Activated T-helper 1 cell treated with anti-CD3 and anti-CD28 coated beads, Interleukin-2, amount 50 U/mL, for 16 hours (primary cell): Measurements from ENCODE around the gene ZFAND3.
"Not testable (repeated sequence)": the region's sequence is repeated elsewhere in the genome, so short reads cannot be mapped to it uniquely, and the experiment has no call there.

Source experiments
- DNase-seq, 2 donors: peaks; one replicate each; pipeline ENCODE4 v3.0.0-alpha.2; 2020; ENCODE audit warnings: low read depth in 1 of 2, low spot score in 1 of 2

ZFAND3 gene

DNA sequence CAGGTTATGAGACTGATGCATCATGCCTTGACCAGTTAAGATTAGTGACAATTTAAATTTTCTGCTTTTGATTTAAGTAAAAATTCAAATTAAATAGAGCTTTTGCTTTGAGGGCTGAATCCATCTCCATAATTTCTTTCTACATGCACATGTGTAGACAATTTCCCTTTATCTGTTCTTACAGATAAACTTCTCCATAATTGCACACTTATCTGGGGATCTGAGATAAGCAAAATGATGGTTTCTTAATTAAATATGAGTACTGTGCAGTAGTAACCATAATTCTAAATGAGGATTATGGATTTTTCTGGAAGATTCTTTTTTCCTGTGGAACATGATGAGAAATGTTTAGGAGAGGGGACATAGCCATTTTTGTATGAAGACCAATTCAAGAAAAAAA, 44.7 kb downstream of the ZFAND3 start:
- DNase-seq: no peak

DNA sequence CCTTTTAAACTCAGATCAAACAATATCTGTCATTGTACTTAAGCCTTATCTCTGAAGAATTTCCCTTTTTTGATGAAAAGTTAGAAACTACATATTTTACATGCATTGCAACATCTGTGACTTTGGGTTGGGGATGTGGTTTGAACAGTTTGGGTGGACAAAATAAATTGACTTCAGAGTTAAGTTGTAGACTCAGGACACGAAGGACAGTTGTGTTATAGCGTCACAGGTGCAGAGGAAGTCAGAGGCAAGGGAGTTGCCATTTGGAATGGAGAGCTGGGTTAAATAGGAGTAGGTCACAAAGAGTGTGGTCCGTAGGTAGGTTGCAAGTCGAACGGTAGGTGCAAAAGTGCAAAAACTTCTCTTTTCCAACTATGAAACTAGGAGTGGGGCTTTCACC, 46.0 kb downstream of the ZFAND3 start:
- no peak for DNase-seq

DNA sequence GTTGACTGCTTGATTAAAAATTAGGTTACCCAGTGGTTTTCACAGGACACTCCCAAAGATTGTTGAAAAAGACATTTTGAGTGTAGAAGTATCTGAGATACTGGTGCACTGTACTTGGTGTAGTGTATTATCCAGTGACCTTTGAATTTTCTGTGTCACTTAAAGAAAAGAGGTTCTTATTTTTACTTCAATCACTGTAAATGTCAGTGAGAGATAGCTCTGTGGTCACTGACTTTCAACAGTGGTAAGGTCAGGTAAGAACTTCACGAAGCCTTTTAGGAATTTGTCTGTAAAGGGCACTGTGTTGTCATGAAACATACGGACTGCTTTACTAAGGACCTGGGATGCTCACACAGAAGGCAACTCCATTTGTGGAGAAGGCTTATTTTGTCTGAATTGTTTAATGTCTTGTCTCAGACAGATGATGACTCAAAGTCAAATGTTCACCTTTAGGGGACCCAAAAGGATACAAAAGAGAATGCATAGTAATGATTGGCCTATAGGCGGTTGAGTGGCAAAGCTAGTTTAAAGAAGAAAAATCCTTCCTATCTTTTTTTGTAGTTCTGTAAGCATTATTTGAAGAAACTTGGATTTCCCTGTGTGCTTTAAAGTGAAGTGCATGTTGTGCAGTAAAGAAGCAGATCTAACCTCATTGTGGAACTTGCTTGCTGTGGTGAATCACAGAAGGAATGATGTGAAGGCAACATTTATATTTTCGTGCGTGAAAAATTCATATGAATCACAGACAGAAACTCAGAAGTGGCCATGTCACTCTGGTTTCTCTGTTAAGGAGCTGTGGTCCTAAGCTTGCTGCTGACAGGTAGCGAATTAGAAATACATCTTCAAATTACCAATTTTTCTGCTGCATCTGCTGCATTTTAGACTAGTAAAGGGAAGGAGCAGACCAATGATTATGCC, 47.3 kb downstream of the ZFAND3 start:
- no peak for DNase-seq

DNA sequence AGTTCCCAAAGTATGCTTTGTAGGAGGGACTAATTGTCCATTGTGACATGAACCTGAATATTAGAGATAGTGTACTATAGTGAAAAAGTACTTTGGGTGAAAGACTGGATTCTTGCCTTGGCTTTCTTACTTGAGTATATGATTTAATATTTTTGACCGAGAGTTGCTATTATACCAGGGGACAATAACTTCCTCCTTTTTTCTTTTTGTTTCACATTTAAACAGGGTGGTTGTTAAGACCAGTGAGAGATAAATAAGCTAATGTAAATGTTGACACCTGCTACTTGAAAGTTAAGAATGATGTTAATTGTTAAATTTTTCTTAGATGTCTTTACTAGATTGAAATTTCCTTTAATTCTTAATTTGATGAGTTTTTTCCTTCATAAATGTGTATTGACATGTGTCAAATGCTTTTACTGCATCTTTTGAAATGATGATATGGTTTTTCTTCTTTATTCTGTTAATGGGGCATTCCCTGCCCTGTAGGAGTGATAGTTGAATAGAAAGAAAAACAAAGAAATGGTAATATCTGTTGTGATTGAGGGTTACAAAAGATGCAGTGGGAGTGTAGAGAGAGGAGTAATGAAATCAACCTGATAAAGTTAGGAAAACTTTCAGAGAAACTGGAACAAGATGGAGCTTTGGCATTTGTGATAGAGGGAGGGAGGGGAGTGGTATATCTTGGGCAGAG, 48.4 kb downstream of the ZFAND3 start:
- no peak for DNase-seq

DNA sequence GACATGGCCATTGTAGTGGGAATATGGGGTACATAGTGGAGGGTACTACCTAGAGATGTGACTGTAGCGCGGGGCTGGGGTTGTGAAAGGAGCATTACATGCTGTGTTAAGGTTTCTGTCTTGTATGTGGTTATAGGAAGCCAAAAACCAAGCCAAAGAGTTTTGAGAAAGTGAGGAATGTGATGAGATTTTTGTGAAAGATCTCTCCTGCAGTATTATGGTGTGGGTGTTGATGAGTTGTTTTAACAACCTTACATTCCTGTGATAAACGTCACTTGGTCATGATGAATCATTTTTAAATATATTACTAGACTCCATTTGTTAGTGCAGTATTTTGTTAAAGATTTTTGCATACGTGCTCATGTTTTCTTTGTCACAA, 48.9 kb downstream of the ZFAND3 start:
- no peak for DNase-seq

DNA sequence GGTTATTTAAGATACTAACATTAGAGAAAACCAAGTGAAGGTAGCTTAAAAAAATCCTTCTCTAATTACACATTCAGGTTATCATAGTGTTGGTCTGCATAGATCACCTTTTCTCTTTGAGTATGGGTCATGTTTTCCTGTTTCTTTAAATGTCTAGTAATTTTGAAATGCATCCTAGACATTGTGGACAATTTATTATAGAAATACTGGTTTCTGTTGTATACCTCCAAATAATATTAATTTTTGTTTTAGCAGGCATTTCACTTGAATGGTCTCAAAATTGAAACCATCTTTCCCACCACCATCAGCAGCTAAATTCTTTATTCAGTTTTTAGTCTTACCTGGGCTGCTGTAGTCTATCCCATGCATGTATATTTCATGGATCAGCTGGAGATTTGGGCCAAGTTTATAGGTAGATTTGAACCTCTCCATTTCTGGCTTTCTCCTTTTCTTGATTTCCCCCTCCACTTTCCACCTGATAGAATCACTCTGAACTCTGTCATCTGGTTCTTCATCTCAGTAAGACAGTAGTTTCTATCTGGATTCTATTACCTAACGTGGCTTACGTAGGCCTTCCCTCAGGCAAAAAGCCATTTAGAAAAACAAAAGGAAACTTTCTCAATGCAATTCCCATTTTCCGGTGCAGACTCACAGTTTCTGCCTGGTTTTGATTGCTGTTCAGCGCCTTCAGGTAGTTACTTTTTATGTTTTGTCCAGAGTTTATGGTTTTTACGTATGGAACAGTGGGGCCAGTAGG, 52.3 kb downstream of the ZFAND3 start:
- DNase-seq: no peak

DNA sequence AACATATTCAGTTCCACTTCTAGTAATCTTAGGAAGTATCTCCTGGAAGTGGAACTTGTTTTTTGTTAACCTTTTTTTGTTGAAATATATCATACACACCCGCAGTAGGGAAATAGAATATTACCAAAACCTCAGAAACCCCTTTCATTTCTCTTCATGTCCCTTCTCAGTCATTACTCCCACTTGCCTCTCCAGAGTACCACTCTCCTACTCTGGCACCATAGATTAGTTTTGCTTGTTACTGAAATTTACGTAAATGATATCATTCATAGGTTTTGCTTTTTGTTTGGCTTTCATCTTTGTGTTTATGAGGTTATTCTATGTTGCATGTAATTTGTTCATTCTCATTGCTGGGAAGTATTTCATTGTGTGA, 52.8 kb downstream of the ZFAND3 start:
- DNase-seq: no peak

DNA sequence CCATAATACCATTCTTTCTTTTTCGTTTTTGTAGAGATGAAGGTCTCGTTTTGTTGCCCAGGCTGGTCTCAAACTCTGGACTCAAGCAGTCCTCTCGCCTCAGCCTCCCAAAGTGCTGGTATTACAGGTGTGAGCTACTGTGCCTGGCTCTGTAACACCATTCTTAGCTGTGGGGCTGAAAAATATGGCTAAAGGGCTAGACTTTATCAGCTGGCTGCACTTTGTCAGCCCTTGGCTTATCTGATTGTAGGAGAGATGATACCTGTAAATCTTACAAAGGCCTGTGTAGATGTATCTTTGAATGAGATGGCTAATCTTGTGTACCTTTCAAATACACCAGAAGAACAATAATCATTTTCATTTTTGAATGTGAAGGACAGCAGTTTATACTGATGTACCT, 55.2 kb downstream of the ZFAND3 start:
- no peak for DNase-seq

DNA sequence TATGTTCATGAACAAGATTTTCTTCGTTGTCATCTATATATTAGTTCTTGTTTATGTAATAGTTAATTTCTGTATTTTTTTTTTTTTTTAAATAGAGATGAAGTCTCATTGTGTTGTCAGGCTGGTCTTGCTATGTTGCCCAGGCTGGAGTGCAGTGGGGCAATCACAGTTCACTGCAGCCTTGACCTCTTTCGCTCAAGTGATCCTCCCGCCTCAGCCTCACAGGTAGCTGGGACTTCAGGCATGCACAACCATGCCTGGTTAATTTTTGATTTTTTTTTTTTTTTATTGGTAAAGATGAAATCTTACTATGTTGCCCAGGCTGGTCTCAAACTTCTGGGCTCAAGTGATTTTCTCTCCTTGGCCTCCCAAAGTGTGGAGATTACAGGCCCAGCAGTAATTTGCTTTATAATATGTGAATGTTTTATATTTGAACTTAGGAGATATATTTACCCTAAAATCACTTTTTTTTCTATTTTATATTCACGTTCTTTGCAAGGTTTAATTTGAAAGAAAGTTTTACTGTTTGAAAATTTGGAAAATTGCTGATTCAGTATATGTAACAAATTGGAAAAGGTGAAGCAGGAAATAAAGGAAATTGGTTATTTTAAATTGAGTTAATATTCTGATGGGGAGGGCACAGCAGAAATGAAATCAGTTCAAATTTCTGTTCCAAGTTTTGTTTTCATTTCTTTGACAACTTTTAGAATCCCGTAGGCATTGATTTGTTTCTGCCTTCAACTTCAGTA, 56.2 kb downstream of the ZFAND3 start:
- no peak for DNase-seq

DNA sequence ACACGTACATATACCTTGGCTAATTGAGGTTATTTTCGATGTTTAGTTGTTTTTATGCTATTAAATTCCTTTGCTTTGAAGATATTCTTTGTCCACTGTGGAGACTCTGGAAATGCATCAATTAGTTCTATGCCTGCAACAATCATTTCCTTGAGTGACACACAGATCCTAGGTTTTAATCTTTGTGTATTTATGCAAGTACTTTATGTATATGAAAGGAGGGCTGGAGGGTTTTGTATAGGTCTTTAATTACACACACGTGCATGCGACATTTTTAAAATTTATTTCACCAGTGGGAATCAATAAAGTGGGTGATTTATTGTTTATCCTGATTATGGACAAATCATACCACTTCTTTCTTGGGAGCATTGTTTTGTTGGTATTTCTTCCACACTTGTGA, 57.3 kb downstream of the ZFAND3 start:
- DNase-seq: no peak

DNA sequence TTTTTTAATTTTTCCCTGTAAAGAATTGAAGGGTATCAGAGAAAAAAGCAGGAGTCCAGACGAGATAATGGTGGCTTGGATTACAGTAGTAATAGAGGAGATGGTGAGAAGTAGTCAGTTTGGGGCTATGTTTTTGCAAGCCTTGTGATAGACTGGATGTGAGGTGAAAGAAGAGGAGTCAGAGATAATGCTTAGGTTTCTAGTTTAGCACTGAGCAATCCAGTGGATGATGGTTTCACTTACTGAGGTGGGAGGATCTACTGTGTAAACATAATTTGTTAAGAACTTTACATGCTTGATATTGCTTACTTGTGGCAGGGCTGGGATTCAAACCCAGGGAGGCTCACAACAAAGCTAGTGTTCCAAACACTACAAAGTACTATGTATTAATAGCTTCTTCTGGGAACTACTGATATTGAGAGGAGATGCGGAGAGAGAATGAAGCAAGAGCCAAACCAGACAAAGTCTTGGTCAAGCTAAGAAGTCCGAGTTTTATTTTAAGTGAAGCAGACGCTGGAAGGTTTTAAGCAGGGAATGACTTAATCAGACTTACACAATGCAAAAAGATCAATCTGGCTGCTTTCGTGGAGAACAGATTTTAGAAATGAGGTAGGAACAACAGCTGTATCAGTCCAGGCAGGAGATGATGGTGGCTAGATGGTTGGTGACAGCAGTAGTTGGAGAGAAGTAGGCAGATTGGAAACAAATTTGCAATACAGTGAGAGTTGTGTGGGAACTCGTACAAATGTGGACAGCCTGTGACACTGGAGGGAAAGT, 58.0 kb downstream of the ZFAND3 start:
- no peak for DNase-seq

DNA sequence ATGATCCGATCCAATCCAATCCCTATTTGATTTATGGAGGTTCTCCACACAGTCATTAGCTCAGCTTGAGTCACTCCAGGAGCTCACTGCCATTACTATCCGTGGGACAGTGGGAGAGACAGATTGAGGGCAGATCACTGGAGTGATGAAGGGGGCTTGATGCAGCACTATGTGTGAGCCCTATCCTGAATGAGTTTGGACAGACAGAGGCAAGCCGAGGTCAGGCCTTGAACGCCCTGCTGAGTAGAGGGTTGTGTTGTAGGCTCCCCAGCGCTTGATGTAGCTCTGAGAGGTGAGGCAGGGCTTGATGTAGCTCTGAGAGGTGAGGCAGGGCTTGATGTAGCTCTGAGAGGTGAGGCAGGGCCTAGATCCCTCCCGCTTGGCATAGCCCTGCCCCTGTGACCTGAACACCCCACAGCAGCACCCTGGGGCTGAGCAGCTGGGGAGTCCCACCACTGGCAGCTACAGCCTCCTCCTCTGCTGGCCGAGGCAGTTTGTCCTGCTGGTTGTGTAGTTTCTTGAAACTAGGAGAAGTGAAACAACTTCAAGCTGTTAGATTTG, 58.7 kb downstream of the ZFAND3 start:
- no peak for DNase-seq

DNA sequence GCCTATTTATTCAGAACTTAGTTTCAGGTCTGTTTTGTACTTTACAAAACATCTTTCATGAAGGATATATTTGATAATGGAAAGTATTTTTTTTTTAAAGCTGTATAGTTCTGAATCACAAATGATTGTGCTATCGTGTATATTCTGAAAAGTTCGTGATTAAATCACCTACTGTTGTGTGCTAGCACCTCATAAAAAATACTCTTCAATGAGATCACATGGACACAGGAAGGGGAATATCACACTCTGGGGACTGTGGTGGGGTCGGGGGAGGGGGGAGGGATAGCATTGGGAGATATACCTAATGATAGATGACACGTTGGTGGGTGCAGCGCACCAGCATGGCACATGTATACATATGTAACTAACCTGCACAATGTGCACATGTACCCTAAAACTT, 61.1 kb downstream of the ZFAND3 start:
- not testable (repeated sequence) for DNase-seq

DNA sequence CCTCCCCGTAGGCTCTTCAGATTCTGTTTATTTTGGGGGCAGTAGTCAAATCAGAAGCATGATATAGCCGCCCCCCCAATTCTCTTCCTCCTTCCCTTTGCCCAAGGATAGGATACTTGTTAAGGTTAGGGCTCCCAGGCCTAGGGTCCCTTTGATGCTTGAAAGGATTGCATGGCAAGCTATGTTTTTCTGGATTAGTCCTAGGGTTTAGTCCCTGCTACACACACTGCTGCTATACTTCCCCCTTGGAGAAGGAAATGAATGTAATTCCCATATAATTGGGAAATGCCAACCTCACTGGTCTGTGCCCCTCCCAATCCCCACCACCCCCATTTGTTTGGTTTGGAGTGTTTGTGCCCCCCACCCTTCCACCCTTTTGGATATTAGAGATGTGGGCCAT, 62.8 kb downstream of the ZFAND3 start:
- no peak for DNase-seq

DNA sequence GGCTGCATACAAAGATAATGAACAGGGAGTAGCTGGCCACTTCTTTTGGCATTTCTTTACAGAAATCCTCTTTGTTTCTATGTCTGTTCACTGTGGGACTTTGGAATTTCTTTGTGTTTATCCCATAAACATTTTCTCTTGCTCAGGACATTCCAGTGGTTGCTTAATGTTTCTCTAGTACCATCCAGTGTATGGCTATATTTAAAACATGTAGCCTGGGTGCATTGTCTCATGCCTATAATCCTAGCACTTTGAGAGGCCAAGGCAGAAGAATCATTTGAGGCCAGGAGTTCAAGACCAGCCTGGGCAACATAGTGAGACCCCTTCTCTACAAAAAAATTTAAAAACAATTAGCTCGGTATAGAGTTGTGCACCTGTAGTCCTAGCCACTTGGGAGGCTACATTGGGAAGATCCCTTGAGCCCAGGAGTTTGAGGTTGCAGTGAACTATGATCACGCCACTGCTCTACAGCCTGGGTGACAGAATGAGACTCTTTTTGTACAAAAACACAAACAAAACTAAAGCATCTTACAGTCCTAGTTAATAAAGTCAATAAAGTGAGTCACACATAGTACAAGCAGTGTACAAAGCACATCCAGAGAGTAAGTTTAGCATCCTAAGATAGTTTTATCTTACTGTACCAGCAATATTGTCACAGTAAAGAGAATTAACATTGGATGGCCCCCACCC, 63.3 kb downstream of the ZFAND3 start:
- no peak for DNase-seq

DNA sequence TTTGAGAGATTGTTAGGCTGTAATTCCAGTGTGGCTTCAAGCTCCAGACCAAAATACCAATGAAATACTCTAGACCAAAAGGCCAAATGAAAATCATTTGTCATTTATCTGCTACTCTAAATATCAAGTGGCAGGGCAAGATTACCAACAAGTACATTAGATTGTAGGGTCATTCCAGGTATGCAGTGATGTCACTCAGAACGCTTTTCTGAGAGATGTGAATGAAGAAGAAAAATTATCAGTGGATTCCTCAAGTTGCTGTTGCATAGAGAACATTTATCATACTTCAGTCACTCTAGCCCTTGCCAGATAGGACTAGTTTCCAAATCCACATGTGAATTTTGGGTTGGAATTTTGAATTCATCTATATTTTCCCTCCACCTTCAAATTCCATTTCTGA, 65.0 kb downstream of the ZFAND3 start:
- no peak for DNase-seq

DNA sequence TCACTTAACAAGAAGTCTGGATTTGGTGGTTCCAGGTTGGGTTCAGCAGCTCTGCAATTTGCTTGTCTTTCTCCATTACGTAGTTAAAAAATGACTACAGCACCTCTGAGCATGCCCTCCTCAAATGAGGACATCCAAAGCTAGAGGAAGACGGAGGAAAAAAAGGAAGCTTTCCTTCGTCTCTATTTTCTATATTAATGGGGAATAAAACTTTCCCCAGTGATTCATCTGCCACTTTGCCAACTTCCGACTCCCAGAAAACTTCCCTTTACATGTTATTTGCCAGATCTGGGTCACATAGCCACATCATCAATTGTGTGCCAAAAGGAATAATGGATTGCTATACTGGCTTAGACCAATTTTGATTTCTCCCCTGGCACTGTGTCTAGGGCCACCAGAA, 69.5 kb downstream of the ZFAND3 start:
- DNase-seq: no peak

DNA sequence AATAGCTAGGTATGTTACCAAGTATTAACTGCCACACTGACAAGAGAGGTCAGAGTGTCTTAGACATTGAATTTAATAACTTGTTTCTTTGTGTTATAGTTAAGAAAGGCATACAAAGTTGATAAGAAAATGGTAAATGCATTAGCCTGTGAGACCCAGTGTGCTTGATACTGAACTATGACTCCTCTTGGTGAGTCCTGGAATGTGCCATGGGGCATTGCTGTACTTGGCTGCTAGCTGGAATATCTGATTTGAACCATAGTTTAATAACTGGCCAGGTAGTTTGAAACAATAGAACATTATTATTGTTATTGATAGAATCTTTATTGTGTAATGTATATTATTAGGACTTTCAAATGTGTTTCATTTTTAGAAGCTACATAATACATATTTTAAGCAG, 70.0 kb downstream of the ZFAND3 start:
- DNase-seq: no peak

DNA sequence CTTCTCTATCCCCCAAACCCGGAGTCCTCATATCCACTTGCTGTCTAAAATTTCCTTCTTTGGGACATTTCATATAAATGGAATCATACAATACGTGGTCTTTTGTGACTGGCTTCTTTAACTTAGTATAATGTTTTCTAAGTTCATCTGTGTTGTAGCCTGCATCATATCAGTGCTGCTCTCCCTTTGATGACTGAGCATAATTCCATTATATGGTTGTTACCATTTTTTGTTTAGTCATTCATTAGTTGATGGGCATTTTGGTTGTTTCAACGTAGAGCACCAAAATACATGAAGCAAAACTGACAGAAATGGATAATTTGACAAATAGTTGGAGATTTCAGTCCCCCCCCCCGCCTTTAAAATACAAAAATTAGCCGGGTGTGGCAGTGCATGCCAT, 71.5 kb downstream of the ZFAND3 start:
- DNase-seq: no peak

DNA sequence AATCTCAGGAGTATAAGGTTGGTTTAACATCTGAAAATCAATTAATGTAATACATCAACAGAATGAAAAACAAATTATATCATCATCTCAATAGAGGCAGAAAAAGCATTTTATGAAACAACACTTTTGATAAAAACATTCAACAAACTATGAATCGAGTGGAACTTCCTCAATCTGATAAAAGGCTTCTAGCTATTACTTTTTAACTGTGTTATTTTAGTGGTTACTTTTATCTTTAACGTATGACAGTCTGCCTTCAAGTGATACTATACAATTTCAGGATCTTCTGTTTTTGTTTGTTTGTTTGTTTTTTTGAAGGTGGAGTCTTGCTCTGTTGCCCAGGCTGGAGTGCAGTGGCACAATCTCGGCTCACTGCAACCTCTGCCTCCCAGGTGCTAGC, 73.7 kb downstream of the ZFAND3 start:
- DNase-seq: no peak
